Measurements from ENCODE around the gene BCL2.

The BCL2 gene

DNA sequence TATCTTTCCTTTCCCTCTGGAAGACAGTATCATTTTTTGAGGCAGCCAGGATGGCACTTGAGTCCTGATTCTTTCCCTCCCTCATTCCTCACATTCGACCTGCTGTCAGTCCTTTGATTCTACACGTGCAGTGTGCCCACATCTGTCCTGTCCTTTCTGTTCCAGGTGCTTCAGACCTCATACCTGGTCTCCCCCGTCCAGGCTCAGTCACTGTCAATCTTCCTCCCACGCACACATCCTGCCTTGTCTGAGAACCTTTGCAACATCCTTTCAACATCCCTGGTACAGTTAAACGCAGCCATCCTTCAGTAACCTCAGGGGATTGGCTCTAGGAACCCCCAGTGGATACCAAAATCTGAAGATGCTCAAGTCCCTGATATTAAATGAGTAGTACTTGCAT is 10.1 kb downstream of the BCL2 start:
- DNase-seq (ENCODE audit: low spot score): no peak

DNA sequence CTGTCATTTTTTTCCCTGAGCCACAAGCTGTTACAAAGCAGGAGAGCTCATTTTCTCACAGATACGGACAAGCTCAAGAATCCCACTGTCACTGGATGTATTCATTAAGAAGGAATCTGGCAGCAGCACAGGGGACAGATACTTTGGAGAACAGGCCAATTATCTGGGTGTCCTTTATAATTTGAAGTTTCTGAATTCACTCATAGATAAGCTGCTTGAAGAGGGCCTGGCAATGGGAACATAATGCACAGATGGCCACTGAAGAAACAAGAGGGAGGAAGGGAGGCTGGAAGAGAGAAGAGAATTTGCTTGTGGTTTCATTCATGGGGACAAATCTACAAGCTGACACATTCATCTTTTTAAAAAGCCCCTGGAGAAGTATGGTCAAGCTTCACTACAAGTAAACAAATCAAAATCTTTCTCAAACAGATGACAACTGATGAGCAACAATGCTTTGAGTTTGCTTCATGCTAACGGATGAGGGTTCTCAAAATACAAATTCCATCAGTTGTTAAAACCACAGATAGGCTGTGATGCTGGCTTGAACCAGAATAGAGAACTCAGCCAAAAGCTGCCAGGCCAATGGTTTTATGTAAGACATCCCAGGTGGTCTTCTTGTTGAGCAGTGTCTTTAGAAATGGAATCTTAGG is 11.9 kb downstream of the BCL2 start:
- peak; percentile 63 for DNase-seq (ENCODE audit: low spot score)

DNA sequence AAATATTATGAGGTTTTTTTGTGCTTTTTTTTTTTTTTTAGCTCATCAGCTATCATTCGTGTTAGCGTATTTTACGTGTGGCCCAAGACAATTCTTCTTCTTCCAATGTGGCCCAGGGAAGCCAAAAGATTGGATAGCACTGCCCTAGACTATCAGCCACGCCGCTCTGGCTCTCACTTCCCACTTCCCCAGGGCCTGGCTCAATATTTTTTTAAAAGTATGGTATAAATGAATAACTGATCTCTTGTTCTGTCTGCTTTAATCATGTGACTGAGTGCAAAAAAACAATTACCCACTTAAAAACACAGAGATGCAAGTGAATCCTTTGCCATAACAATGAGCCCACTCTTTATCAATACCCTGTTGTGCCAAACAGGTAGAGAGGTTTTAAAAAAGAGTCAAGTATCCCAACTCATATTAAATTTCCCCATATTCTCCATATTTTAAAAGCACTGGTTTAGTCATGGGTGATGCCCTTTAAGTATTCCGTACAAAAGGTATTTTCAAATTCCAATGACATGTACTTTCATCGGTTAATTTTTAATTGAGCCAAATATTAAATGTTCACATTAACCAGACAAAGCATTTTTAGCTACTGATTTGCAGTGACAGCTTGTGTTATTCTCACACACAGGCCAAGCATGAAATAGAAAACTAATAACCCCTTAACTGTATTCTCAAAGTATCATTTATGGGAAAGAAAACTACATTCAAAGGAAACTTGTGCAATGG is 12.6 kb downstream of the BCL2 start:
- DNase-seq (ENCODE audit: low spot score): no peak

DNA sequence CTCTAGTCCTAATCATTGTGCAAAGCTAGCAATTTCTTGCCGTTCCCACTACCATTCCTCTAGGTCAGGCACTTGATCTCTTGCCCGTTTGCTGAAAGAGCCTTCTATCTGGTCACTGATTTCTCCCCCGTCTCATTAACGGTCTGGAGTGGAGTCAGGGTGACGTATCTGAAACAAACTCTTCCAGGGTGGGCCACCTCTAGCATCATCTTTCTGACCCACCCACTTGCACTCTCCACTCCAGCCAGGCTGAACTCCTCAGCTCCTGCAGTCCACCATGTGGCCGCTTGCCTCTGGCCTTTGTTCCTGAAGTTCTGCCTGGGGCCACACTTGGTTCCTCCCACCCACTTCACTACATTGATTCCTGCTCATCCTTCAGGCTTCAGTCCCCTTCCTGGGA is 13.3 kb downstream of the BCL2 start:
- DNase-seq (ENCODE audit: low spot score): no peak

DNA sequence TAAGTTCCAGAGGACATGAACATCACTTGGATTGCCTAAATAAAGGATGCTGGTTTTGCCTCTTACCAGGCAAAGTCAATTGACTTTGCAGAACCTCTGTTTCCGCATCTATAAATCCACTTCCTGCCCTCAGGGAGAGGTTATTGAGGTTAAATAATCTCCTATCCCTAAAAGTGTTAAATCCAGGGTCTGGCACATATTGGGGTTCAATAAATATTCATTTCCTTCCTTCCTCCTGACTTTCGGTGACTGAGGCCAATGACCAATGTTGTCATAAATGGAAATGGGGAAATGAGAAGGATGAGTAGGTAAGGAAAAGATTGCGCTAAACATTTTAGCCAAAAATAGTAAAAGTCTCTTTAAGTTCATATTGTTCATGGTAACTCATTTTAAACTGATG is 16.0 kb downstream of the BCL2 start:
- peak; percentile 37 for DNase-seq (ENCODE audit: low spot score)

DNA sequence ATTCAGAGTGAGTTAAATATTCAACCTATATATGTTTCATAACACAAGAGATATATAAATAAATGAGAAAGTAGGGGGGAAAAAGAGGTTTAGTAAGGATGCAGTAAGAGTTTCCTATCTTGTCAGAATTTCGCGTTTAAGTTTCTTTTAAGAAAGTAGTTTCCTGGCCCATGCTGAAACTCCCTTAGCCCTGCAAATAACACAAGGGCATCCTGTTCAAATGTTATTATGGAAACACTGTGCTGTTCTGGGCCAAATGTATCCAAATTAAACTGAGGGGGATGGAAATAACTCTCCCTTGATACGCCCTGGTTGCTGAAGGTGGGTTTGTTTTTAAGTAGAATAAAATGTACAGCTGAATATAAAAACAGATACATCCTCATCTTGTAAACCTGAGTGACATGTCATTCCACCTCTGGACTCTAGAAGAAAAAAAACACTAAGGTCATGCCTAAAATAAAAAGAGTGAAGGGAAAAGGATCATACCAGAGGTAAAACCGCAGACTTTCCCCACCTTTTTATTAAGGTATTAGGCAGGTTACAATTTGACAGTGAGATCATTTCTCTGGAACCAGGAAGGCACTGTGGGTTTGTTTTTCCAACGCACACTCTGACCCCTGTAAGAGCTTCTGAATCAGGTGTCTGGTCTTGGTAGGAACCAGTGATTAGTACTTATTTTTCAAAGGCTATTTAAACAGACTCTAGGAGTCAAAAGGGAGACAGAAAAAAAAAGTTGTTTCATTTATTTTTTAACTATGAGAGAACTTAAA is 16.7 kb downstream of the BCL2 start:
- DNase-seq (ENCODE audit: low spot score): no peak

DNA sequence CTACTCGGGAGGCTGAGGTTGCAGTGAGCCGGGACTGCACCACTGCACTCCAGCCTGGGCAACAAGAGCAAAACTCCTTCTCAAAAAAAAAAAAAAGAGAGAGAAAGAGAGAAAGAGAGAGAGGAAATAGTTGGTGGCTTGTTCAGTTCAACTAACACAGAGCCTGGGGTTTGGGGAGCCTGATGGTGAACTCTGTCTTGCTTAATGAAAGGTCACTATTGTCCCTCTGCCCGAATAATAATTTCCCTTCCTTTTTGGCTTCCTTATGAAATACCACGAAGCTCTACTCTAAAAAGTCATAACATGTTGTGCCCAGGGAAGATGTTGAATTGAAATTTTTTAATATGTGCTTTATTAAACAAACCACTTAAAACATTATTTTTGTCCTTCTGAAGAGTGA is 17.3 kb downstream of the BCL2 start:
- DNase-seq (ENCODE audit: low spot score): no peak

DNA sequence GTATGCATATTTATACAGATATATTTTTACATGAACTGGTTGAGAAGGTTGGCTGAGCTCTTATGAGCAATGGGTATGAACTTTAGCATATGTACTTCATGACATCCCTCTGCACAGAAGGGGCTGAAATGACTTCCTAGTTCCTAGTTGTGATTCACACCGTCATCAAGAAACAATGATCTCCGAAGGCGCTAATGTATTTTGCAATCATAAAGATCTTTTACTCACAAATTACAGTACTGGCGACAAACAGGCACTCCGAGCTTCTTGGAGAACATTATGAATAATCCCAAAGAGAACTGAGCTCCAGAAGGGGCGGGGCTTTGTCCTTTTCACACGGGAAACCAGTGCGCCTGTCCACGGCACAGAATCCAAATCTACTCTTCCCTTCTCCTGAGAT is 18.1 kb downstream of the BCL2 start:
- DNase-seq (ENCODE audit: low spot score): no peak

DNA sequence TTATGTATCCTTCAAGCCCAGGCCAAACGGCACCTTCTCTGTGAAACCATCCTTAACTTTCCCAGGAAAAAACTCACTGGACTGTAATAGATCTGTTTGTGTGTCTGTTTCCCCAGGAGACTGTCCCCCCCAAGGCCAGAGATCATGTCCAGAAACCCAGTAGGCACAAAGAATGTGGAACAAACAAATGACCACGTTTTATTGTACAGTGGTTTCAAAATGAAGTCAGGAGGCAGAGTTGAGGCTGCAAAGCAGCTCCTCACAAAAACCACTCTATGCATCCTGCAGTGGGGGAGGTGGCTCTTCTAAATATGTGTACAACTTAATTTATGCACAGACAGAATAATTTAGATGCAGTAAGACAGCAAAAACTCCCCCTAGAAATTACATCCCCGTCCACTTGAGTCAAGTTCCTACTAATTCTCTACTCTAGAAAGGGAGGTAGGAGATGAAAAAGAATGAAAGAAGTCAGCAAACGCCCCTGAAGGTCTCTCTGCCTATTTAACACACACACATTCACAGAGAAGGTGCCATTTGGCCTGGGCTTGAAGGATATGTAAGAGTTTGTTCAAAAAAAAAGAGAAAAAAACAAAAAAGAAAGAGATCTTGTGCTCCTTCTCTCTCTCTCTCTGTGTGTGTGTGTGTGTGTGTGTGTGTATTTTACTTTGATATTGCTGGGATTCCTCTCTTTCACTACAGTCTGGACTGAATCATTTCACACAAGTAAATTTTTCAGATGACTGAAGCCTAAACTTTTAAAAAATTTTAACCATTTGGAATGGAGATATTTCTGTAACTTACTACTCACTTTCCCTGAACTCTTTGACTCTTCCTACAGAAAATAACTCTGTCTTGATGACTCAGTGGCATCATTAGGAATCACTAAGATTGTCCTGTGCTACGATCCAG is 19.5 kb downstream of the BCL2 start:
- DNase-seq (ENCODE audit: low spot score): no peak

DNA sequence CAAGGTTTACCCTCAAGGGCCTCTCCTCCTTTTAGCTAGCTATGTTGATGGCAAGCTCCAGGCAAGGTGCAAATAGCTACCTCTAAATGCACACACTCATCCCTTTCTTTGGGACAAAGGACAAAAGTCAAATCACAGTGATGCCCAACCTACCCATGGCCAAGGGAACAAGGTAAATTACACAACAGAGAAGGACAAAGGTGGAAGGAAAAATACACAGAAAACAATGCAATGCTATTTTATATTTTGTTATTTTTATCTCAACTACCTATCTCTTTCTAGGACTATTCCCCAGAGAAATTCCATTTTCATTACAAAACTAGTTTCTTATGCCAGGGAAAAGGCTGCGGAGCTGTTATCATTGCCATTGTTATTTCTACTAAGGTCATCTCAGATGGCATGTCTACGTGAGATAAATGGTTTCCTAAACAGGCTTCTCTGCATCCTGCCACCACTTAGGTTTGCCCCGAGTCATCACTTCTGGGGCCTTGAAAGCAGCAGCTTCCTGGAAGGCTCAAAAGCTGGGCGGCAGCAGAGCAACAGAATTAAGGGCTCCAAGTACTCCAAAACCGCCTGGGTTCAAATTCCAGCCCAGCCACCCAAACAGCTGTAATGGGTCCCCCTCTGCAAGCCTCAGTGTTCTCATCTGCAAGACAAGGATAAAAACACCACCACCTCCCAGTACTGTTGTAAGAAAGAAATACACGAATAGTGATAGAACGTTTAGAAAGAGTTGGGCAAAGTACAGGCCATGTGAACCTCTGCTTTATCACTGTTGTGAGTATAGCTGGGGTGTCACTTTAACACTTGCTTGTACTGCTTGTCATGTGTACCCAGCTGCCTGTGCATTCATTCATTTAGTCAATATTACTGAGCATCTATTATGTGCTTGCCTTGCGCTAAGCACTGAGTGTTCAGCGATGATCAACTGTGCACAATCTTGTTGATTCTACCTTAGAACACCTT is 20.9 kb downstream of the BCL2 start:
- DNase-seq (ENCODE audit: low spot score): no peak

DNA sequence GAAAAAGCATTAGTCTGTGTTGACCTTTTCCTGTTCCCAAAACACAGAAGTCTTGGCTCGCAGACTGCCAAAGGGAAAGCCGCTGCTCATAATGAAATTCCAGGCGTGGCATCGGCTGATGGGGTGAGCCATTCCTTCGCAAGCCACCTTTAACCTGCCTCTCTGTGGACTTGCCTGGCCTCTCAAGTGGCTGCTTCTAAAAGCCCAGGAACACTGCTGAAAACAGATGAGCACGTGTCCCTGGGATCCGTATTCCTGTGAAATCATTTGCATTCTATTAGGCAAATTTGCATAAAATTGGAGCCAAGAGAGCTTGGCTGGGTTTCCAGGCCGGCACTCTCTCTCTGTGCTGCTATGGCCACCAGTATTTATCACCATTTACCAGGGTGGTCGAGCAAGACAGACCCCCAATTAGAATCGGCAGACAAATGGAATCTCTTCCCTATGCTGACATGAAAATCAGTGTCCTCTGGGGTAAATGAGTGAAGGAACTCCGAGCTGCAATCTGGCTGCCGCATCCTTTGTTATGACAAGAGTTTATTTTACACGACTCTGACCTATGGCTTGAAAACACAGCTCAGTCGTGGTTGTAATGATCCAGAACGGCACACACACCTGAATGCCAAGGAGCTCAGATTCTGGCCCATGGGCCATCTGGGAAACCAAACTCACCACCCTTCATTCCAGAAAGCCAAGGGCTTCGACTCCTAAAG is 21.7 kb downstream of the BCL2 start:
- peak; percentile 49 for DNase-seq (ENCODE audit: low spot score)

DNA sequence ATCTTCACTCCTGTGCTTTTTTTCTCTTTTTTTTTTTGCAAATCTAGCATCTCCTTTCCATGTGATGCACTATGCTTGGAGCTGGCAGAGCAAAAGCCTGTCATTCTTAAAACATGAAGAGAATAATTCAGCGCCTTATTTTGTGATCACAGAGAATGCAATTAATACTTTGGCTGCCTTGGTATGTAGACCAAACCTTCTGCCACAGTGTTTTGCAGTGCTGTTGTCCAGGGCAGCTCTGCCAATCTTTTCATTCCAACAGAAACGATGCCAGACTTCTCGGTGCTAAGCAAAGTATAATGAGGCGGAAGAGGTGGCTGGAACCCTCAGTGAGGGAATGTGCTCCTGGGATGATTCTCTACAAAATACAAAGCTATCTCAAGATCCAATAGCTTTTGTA is 25.6 kb downstream of the BCL2 start:
- peak; percentile 59 for DNase-seq (ENCODE audit: low spot score)

DNA sequence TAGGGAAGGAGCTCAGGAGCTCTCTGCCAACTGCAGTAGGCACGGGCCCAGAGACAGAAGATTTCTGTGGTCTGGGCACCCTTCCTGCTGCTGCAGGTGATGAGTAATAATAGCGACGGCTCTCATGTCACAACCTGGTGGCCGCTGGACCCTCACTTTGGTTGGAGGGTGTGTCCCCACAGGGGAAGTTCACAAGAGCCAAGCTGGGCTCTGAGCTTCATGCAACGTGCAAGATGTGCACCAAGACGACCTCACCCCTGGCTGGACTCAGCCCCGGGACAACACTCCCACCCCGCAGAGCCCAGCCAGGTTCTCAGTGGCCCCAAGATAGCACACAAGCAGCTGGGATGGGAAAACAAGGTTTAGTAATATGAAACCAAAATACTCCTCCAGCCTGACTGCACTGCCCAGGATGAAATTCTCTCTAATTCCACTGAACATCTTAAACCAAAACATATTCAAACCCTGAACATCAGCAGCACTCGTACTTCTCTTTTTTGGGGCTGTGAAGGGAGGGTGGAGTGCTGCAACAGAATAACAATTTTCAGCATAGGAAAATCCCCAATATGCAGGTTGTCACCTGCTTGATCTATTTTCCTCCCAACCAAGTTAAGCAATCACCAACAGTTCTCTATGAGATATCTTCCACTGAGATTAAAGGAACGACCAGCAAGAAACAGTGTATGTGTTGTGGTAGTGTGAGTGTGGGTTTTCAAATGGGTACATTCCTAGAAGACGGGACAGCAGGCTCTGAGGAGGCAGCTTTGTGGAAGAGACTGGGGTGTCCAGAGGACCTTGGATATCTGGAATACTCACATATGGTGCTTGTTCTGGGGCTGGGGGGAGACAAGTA is 26.5 kb downstream of the BCL2 start:
- no peak for DNase-seq (ENCODE audit: low spot score)

DNA sequence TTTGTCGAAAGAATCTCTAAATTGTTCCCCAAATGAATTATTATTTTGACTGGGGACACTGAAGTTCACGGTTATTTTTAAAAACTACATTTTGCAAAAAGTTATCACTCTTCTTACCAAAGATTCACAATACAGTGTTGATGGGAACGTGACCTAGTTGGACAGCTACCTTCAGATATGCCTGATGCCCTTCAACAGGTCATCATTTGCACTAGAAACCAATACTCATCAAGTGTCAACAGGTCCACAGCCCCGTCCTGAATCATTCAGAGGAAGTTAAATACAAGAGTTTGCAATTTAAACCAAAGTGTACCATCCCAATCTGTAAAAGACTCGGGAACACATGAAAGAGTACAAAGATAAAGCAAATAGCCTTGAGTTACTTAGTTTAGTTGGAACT is 28.3 kb downstream of the BCL2 start:
- DNase-seq (ENCODE audit: low spot score): no peak

DNA sequence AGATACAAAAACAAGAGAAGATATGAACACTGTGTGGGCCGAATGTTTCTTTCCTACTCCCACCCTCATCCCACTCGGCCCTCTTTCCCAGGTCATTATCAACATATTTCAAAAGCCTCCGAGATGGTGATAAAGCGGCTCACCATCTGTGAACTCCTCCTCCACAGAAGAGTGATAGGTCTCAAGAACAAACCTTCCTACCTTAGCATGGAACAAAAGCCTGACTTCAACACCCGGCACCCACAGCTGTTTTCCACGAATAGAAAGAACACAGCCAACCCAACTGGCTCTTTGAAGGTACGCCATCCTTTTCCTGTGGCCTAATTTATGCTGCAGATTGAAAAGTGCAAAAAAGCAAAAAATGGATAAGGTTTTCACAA is 28.8 kb downstream of the BCL2 start:
- DNase-seq (ENCODE audit: low spot score): no peak

DNA sequence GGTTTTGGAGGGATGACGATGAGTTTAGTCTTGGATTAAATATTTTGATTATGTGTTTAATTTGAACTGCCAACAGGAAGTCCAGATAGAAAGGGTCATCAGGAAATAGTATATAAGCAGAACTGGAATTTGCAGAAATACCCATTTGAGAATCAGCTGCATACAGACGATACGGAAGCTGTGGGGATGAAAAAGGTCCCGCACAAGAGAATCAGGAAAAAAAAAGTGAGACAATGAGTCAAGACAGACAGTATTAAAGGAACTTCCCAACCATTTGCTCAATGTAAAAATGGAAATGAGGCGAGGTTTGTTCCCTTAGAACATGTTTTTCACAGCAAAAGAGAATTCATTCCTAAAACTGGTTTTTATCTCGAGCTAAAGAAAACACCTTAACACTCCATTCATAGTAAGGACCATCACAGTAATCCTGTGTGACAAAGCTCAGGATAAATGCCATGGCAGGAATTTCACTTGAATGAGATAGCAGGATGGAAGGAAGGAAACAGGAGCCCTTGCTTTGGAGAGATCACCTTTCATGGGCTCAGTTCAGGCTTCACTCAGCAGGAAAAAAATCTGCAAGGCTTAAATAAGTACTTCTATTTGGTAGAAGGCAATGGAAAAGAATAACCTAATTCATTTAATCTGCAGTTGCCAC is 29.3 kb downstream of the BCL2 start:
- peak; percentile 44 for DNase-seq (ENCODE audit: low spot score)

DNA sequence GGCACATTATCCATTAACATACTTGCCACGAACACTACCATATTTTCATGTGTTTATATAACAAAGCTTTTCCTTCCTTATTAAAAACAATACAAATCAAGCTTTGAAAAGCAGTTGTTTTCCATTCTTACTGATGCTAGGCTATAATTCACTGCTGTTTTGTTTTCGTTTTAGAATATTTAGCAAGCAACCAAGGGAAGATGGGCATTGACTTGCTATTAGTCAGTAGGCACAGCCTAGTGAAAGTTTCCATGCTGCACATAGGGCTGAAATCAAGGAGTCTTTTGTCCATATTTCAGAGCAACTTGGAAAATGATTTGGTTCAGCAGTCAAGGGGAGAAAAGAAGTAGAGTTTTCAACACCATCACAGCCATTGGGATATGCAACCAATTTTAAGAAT is 31.3 kb downstream of the BCL2 start:
- DNase-seq (ENCODE audit: low spot score): no peak

DNA sequence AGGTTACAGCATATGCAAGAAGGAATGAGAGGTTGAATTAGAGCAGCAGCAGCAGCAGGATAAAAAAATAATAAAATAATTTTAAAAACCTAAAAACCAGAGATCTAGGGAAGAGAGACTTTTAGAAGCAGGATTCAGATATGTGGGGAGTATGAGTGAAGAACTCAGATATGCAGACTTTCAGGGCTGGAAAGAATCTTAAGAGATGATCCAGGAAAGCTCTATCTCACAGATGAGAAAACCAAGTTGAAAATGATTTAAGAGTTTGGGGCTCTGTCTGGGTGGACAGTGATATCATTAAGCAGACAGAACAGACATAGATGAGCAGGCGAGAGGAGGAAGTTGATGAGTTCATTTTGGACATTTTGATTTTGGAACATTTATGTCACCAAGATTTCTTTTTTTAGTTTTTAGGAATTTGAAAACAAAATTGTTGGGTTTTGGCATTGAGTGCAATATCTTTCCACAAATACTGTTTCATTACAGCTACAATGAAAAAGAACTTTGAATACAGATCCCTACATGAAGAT is 31.8 kb downstream of the BCL2 start:
- DNase-seq (ENCODE audit: low spot score): no peak

DNA sequence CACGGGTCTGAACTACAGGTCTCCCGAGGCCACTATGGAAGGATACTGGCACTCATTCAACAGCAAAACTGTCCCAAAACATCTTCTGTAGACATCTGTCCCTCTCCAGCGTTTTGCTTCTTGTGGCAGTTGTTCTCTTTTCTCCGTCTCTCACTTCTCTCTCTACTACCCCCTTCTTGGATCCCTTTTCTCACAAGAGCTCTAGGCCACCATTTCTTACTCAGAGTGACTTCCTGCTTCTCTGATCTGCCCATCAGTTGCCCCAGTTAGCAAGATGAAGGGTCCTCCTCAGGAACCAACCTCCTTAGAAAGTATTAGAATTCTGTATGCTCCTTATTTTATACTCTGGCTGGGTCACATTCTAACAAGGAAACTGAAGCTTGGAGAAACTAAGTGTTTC is 32.6 kb downstream of the BCL2 start:
- no peak for DNase-seq (ENCODE audit: low spot score)

All from pons (tissue), 1 donor.